HCT116 (cell line): ENCODE results near the gene MRPS17.

Experiments used
- CTCF ChIP-seq, 3 experiments: fragments of 200-600 bp in 1 of 3; sonication (generic) in 1 of 3; IDR thresholded peaks in 2 of 3; conservative IDR thresholded peaks in 1 of 3; 2 replicates each; pipeline ENCODE4 v1.5.1; 2012 to 2017; ENCODE audit warnings: low read depth in 2 of 3, low read length in 2 of 3, antibody characterized with exemption in 1 of 3, borderline replicate concordance in 1 of 3, control low read depth in 1 of 3, mild to moderate bottlenecking in 1 of 3, mixed read lengths in 1 of 3, mixed run types in 1 of 3, moderate library complexity in 1 of 3; ENCODE audit not compliant: insufficient read depth in 1 of 3
- EZH2 ChIP-seq: fragments of 200-600 bp; sonication (generic); IDR thresholded peaks from 2 replicates; pipeline ENCODE4 v1.6.1; 2017; ENCODE audit warnings: antibody characterized with exemption, mixed run types
- RAD21 ChIP-seq: IDR thresholded peaks from 2 replicates; pipeline ENCODE4 v1.6.1; 2012; ENCODE audit warnings: low read depth, mild to moderate bottlenecking

GRCh38 chr7:55939514-55940123, 12.1 kb upstream of the MRPS17 start:
- TF ChIP-seq CTCF (IDR thresholded peaks at IDR 0.05 in 2 of 3, conservative IDR thresholded peaks at IDR 0.05 in 1 of 3; ENCODE audit: borderline replicate concordance in 1 of 3, insufficient read depth in 1 of 3, low read depth in 2 of 3, low read length in 2 of 3) (no peak), RAD21 (no peak), EZH2 (no peak)
